Stimulated activated CD8-positive, alpha-beta memory T cell treated with anti-CD3 and anti-CD28 coated beads, Interleukin-4, amount 100 ng/mL, for 24 hours (primary cell): ENCODE results near the gene DCLRE1B.
A peak's percentile ranks its signal among the peaks of the same experiment; 100 is the strongest.

Source experiments
- DNase-seq: peaks from one replicate; pipeline ENCODE4 v3.0.0-alpha.2; 2020; ENCODE audit warnings: low read depth

DCLRE1B gene

DNA sequence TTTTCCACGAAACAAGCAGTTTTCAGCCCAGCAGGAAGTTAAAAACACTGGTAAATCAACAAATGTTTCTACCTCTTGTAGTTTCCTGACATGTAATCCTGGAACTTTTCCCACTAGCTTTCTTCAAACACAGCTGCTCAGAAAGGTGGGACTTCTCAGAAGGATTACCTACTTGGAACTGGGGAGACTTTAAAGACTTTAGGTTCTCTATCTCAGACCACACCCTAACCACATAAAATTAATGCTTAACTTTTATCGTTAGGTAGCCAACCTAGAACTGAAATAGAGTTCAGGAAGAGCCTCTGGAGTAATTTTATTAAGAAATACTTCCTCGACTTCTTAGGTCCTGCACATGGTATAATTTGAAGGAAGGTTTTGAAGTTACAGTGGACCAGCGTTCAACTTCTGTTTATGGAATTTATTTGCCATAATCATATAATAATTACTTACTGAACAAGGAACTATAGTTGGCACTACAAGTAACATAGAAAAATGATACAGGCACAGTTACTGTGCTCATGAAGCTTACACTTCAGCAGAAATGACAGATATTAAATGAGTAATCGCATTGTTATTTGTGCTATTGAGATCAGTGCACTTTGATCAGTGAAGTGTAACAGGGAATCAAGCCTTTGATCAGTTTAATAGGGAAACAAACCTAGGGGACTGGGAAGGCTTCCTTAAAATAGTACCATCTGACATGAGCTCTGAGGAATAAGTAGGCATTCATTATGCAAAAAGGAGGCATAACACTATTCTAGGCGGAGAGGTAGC, 17.5 kb upstream of the DCLRE1B start, which contains the start of gene BCL2L15:
TSS of gene BCL2L15 (minus strand) at position 180 of the 774 bp plus-strand sequence. CDS start 206 bp downstream, outside the sequence.
- no peak for DNase-seq

GRCh38 chr1:113890816-113891215, 14.3 kb upstream of the DCLRE1B start:
- no peak for DNase-seq

DNA sequence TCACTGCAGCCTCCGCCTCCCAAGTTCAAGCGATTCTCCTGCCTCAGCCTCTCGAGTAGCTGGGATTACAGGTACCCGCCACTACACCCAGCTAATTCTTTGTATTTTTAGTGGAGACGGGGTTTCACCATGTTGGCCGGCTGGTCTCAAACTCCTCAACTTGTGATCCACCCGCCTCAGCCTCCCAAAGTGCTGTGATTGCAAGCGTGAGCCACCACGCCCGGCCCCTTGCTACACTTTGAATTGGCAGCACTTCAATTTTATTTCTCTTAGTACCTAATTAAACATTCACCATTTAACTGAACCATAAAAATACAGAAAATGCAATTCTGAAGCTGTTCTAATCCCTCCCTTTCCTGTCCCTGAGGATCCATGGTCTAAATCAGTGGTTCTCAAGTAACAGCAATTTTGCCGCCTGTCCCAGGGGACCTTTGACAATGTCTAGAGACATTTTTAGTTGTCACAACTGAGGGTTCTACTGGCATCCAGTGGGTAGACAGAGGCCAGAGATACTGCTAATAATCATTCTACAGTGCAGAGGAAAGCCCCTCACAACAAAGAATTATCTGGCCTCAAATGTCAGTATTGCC, 13.4 kb upstream of the DCLRE1B start:
- no peak for DNase-seq

DNA sequence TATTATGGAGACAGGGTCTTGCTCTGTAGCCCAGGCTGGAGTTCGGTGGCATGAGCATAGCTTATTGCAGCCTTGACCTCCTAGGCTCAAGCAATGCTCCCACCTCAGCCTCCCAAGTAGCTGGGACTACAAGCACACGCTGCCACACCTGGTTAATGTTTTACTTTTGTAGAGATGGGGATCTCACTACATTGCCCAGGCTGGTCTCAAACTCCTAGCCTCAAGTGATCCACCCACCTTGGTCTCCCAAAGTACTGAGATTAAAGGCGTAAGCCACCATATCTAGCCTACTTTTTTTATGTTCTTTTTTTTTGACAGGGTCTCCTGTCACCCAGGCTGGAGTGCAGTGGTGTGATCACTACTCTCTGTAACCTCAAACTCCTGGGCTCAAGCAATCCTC, 11.9 kb upstream of the DCLRE1B start:
- DNase-seq = no peak

GRCh38 chr1:113895098-113895497, 10.0 kb upstream of the DCLRE1B start:
- DNase-seq = no peak

DNA sequence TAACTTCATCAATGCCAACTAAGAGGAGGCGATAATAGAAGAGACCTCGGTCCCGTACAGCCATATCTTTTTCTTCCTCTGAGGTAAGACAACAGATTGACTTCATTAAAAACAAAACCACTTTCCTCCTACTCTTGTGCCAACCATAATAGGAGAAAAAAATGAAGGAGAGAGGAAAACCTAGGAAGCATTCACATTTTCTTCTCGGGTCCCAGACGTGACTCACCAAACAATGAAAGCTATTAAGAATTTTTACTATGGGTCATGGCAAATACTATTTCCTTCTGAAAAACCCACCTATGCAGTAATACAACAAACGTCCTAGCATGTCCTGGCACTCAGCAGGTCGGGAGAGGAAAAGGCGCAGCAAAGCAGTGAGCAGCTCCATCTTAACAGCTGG, 9.2 kb upstream of the DCLRE1B start:
- DNase-seq = no peak

- DNase-seq = no peak
Observed at GRCh38 chr1:113898241-113898814, 6.8 kb upstream of the DCLRE1B start.

DNA sequence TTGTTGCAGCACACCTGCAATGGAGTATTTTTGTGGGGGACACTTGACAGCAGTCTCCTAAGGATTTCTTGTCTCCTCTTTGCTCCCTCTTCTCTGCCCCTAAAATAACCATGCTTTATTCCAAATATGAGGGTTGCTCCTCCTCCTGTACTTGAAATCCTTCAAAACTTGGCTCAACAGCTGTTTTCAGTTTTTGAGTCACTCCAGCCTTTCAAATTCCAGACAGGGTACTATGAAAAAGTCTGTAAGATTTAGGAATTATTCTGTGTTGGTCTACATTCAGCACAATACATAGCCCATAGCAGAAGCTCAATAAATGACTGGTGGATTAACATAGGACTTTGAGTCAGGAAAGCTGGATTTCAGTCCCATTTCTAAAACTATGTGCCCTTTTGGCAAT, 6.0 kb upstream of the DCLRE1B start:
- DNase-seq = no peak

- no peak for DNase-seq
Observed at GRCh38 chr1:113901191-113901590, 3.9 kb upstream of the DCLRE1B start.

DNA sequence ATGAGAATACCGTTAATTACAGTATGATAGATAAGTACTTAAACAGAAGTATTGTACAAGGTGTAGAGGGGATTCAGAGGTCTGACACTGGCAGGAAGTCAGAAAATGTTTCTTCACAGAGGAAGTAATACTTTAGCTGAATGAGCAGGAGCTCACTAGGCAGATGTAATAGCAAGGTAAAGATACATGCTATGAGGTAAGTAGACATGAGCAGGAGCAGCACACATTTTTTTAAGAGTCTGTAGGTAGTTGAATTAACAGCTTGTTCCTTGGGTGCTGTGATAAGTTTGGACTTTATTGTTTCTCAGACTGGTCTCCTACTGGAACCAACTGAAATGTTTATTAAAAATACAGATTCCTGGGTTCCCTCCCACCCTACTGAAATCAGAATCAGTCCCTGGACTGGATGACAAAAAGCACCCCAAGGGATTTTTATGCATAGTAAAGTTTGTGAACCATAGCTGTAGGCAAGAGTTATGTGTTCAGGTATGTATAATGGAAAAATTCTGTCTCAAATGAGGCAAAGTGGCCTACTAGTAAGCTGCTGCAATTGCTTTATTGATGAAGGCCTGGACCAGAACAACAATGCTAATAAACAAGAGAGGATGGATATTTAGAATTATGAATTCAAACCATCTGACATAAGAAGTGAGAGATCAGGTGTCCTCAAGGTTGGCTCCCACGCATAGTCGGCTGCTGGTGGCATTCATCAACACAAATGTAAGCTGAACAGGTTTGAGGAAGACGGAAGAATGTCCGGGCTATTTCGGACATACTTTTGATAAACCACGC, 1.4 kb upstream of the DCLRE1B start:
- no peak for DNase-seq

- no peak for DNase-seq
Observed at GRCh38 chr1:113904293-113904673, 843 bp upstream of the DCLRE1B start.

GRCh38 chr1:113905435-113905861, 322 bp downstream of the DCLRE1B start:
- DNase-seq = peak; percentile 15

DNA sequence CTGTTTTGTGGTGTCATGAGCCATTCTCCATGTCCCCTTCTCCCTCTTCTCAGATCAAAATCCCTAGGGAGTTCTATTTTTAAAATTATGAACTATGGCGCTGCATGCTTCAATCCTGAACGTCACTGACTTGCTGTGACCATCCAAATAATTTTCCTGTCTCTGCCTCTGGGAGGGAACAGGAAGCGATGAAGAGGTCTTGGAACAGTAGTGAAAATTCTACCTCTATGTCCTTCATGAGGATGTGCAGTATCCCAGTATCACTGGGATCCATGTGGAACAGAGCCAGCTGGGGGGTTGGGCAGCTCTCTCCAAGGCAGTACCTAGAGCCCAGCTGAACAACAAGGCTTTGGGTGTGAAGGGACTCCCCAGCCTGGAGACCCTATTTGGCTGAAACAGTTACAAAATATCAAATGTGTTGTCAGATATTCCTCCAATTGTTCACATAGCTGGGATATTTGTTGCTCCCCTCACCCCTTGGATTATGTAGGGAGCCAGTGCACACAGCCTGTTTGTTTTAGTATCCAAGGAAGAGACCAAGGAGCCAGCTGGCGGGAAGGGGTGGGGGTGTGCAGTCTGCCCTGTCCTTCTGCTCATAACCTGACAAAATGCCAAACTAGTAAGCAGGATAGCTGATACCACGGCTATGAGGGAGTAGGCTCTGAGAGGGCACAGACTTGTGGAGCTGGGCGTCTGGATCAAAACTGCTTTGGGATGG, 7.6 kb downstream of the DCLRE1B start:
- no peak for DNase-seq

DNA sequence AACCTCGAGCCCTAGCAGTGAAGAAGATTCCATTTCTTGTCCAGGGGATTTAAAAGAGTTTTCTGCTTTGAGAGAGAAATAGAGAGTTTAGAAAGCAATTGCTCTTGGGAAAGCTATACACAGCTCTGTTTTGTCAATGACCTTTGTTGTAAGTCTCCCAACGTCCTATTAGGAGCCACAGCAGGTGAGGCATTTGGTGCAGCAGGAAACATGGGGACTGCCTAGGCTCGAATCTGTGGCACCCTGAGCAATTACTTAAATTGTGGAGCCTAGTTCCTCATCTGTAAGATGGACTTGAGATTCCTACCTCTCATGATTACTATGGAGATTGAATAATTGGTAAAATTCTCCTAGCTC, 8.2 kb downstream of the DCLRE1B start:
- DNase-seq = no peak

- DNase-seq = no peak
Observed at GRCh38 chr1:113913887-113914664, 8.9 kb downstream of the DCLRE1B start.

DNA sequence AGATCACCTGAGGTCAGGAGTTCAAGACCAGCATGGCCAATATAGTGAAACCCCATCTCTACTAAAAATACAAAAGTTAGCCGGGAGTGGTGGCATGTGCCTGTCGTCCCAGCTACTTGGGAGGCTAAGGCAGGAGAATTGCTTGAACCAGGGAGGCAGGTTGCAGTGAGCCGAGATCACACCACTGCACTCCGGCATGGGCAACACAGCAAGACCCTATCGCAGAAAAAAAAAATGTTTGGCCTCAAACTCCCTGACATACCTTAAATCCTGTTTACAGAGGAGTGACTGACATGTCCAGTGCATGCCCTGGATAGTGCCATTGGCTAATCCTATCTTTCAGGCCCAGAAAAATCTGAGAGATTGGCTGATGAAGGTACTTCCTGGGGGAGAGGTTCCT, 11.8 kb downstream of the DCLRE1B start:
- DNase-seq = no peak

GRCh38 chr1:113917400-113918082, 12.4 kb downstream of the DCLRE1B start:
- DNase-seq = no peak

GRCh38 chr1:113918243-113918642, 13.1 kb downstream of the DCLRE1B start:
- DNase-seq = no peak

DNA sequence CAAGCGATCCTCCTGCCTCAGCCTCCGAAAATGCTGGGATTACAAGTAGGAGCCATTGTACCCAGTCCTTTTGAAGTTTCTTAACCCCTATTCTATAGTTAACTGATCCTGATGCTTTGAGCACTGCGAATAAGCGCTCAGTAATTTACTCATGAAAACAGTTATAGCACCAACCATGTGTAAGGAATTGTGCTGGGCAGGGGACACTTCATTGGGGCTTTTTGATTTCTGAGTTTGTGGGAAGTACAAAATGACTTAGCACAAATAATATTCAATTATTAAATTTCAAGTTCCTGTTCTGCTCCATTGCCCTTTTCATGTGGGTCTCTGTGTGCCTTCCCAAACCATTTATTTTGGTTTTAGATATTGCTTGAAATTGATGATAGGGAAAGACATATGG, 17.8 kb downstream of the DCLRE1B start:
- DNase-seq = no peak

DNA sequence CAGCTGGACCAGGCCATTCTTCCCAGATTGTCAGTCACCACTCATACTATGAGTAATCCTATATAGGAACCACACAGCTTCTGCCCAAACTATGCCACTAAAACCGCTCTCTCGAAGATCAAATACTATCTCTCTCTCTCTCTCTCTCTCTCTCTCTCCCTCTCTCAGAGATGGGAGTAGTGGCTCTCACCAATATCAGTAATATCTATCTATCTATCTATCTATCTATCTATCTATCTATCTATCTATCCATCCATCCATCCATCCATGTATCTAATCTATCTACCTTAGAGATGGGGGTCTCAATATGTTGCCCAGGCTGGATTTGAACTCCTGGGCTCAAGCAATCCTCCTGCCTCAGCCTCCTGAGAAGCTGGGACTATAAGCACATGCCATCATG, 19.3 kb downstream of the DCLRE1B start:
- DNase-seq = no peak
